Spleen (tissue), 7 donors: ENCODE results near the gene IRGQ.

Experiments used
- CTCF ChIP-seq, 11 experiments: fragments of 200-600 bp in 7 of 11; fragments of 450-650 bp in 4 of 11; sonication (generic) in 4 of 11; IDR thresholded peaks in 8 of 11; conservative IDR thresholded peaks in 3 of 11; 1 replicate in 7 of 11; 2 replicates in 4 of 11; pipeline versions ENCODE4 v1.4.0 to v1.8.0; 2016 to 2021; ENCODE audit warnings: antibody characterized with exemption in 11 of 11, inconsistent platforms in 4 of 11, mild to moderate bottlenecking in 1 of 11
- POLR2A ChIP-seq, 3 donors: fragments of 450-650 bp; IDR thresholded peaks; one replicate each; pipeline ENCODE4 v1.5.1; 2017; ENCODE audit warnings: antibody characterized with exemption in 3 of 3, mild to moderate bottlenecking in 1 of 3
- donor health status: DM: no; HTN: no; CAD: no; lungs with moderate emphysema.
- donor health status: DM: no; HTN: no; CAD: no.
- donor health status: DM: no; HTN: no; CAD: no.

GRCh38 chr19:43642531-43642930 lies 46.6 kb upstream of the IRGQ start:
- TF ChIP-seq CTCF (IDR thresholded peaks at IDR 0.05 in 8 of 11, conservative IDR thresholded peaks at IDR 0.05 in 3 of 11), result no peak
- TF ChIP-seq POLR2A (IDR thresholded peaks at IDR 0.05), result no peak
